Small intestine (tissue), 7 donors: ENCODE results near the gene MILR1. TPM values are rescaled to one million over a fixed set of nuclear protein-coding genes. Genes with fewer than 3 reads are reported as not detected.
"Not testable (repeated sequence)": the region's sequence is repeated elsewhere in the genome, so short reads cannot be mapped to it uniquely, and the experiment has no call there.

Source experiments
- DNase-seq, 2 donors: peaks; one replicate each; pipeline versions ENCODE4 v3.0.0 to v3.0.0-alpha.2; 2013
- FAIRE-seq: peaks from 2 replicates; lab custom pipeline; 2012; peaks lifted over from hg19 to GRCh38; lab: Jason Lieb, UNC
- H3K27ac ChIP-seq, 3 donors: one replicate each; pipeline ENCODE4 v1.5.1; 2013; ENCODE audit warnings: low read length in 2 of 3, mild to moderate bottlenecking in 2 of 3, control low read depth in 1 of 3, inconsistent platforms in 1 of 3, low read depth in 1 of 3, moderate library complexity in 1 of 3
- H3K27me3 ChIP-seq, 3 donors: one replicate each; pipeline ENCODE4 v1.6.1; 2013; ENCODE audit warnings: low read length in 3 of 3, inconsistent platforms in 1 of 3; ENCODE audit not compliant: control insufficient read depth in 3 of 3, insufficient read depth in 3 of 3
- H3K36me3 ChIP-seq, 3 donors: one replicate each; pipeline ENCODE4 v1.6.1; 2013; ENCODE audit warnings: low read length in 3 of 3, inconsistent platforms in 1 of 3, low read depth in 1 of 3, mild to moderate bottlenecking in 1 of 3, moderate library complexity in 1 of 3; ENCODE audit not compliant: control insufficient read depth in 3 of 3, insufficient read depth in 2 of 3
- H3K4me1 ChIP-seq, 3 donors: one replicate each; pipeline ENCODE4 v1.6.1; 2013; ENCODE audit warnings: low read length in 2 of 3, inconsistent platforms in 1 of 3, low read depth in 1 of 3, mild to moderate bottlenecking in 1 of 3, moderate library complexity in 1 of 3; ENCODE audit not compliant: control insufficient read depth in 3 of 3, insufficient read depth in 2 of 3
- H3K4me3 ChIP-seq, 3 donors: one replicate each; pipeline ENCODE4 v1.5.1; 2013; ENCODE audit warnings: low read length in 3 of 3, control low read depth in 1 of 3, inconsistent platforms in 1 of 3, low read depth in 1 of 3, mild to moderate bottlenecking in 1 of 3, moderate library complexity in 1 of 3
- H3K9me3 ChIP-seq, 2 donors: one replicate each; pipeline ENCODE4 v1.6.1; 2013; ENCODE audit warnings: low read depth in 1 of 2, low read length in 1 of 2; ENCODE audit not compliant: control insufficient read depth in 2 of 2, insufficient read depth in 1 of 2
- WGBS, 3 donors: extraction: QIAGEN DNeasy Blood & Tissue Kit; methylation state at CpG; one replicate each; pipeline ENCODE4 v1.1.7; 2013; 5-methylcytosine and 5-hydroxymethylcytosine counted together
- polyA plus RNA-seq, 4 donors: library from polyadenylated mRNA; stranded (reverse) in 3 of 4; unstranded in 1 of 4; fragments of 200-250 nt in 3 of 4; fragments of 120-200 nt in 1 of 4; gene quantifications; one replicate each; pipeline versions ENCODE4 v1.2.1 to v1.2.3, GENCODE V29; 2013
- donor health status: healthy with polysubstance abuse.
- donor health status: control.
- donor health status: control.
- donor health status: Bipolar disorder and iron deficiency.
- donor health status: healthy.

MILR1 gene
- polyA plus RNA-seq, 4 donors, result 2.0 to 5.4 (median 4.2) TPM

DNA sequence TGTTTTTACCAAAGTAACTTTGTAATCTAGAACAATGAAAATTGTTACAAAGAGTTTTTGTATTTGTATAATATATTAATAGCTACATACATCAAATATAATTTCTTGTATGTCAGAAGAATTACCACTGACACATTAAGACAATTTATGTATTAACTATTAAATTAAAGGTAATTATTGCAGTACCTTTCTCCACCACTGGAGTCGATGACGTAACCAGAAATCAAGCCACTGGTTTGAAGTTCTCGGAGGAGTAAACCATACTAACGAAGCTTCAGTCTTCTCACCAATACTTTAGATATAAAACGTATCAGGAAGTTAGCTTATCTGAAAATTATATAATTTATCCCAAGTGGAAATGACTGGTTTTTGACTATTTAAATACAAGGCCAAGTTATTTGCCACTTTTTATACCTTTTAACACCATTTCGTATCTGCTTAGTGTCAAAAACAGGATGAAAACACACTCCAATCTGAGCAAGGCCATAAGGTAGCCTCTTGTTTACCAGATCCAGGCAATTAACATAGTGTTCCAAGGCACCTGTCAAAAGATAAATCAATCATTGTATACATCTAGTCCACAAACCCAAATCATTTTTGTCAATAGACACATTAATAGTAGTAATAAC lies 43.7 kb downstream of the MILR1 start:
- no peaks in the 10 kb centered on the region for H3K27me3 ChIP-seq
- H3K9me3 ChIP-seq, result no peaks in the 10 kb centered on the region
- H3K4me3 ChIP-seq, result no peak overlapping the region
- FAIRE-seq, result no peak
- peaks cover 0 to 27% (median 2%) of the 10 kb centered on the region in 3 donors for H3K36me3 ChIP-seq
- H3K27ac ChIP-seq, result no peak overlapping the region
- WGBS, 3 donors, result 68 to 80% (median 72%) methylated on average over 6 of the region's 6 CpGs
- peaks cover 0 to 10% (median 4%) of the 10 kb centered on the region in 3 donors for H3K4me1 ChIP-seq
- DNase-seq, result peak in 1 of 2 donors; percentile 42

DNA sequence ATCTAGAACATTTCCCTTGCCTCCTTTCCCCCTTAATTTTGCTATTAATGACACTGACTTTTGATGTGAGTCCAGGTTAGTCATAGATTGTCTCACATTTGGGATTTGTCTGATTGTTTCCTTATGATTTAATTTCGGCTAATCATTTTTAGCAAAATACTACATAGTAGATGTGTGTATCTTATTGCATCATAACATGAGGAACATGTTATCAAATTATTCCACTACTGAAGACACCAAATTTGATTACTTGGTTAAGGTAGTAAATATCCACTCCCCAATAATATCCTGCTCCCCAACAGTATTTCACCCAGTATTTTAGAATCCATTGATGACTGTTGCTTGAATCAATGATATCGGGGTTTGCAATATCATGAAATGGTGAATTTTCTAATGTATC lies 45.2 kb downstream of the MILR1 start:
- Histone ChIP-seq H3K36me3 (peaks cover 2 to 23% (median 4%) of the 10 kb centered on the region in 3 donors), H3K9me3 (no peaks in the 10 kb centered on the region), H3K27ac (no peak overlapping the region), H3K27me3 (no peaks in the 10 kb centered on the region), H3K4me1 (peaks cover 0 to 16% (median 5%) of the 10 kb centered on the region in 3 donors), H3K4me3 (no peak overlapping the region)
- FAIRE-seq (no peak), DNase-seq (no peak)
- WGBS, 3 donors, result 91 to 96% (median 95%) methylated on average over 2 of the region's 2 CpGs

DNA sequence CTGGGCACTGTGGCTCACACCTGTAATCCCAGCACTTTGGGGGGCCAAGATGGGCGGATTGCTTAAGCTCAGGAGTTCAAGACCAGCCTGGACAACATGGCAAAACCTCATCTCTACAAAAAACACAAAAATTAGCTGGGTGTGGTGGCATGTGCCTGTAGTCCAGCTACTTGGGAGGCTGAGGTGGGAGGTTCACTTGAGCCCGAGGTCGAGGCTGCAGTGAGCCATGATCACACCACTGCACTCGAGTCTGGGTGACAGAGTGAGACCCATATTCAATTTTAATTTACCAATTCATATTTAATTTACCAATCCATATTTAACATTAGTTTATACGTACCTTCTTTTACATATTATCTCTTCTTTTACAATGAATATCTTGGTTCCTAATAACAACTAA lies 46.4 kb downstream of the MILR1 start:
- not testable (repeated sequence) for FAIRE-seq, H3K27me3 ChIP-seq, DNase-seq, H3K4me3 ChIP-seq, H3K27ac ChIP-seq, H3K9me3 ChIP-seq
- 87 to 95% (median 91%) methylated on average over 5 of the region's 5 CpGs for WGBS, 3 donors
- Histone ChIP-seq H3K36me3 (peaks cover 2 to 18% (median 7%) of the 10 kb centered on the region in 3 donors), H3K4me1 (peaks cover 0 to 16% (median 5%) of the 10 kb centered on the region in 3 donors)

DNA sequence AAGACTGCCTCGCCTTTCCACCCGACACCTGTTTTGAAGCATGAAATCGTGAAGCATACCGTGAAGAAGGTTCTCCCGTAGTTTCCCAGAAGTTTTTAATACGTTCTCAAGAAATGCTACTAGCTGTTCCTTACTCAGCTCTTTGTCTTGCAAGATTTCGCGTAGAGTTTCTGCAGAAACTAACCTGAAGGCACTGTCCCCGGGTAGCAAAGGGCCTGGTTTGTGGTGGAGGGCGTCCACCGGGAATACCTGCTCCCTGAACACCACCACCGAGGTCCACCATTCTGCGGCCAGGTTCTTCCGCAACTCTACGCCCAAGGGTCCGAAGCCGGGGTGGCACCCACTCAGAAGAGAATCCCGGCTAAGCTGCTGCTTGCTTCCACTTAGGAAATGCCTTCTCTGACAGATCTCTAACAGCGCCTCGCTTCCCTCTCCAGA lies 47.5 kb downstream of the MILR1 start:
- Histone ChIP-seq H3K27ac (peak overlapping the region; percentile 55 to 91 (median 88)), H3K27me3 (no peaks in the 10 kb centered on the region), H3K36me3 (peaks cover 10 to 17% (median 16%) of the 10 kb centered on the region in 3 donors), H3K9me3 (no peaks in the 10 kb centered on the region), H3K4me3 (peak overlapping the region; percentile 50 to 80 (median 59)), H3K4me1 (peaks cover 0 to 16% (median 5%) of the 10 kb centered on the region in 3 donors)
- 1% methylated on average over 20 of the region's 20 CpGs for WGBS, 3 donors
- FAIRE-seq (no peak), DNase-seq (no peak)

DNA sequence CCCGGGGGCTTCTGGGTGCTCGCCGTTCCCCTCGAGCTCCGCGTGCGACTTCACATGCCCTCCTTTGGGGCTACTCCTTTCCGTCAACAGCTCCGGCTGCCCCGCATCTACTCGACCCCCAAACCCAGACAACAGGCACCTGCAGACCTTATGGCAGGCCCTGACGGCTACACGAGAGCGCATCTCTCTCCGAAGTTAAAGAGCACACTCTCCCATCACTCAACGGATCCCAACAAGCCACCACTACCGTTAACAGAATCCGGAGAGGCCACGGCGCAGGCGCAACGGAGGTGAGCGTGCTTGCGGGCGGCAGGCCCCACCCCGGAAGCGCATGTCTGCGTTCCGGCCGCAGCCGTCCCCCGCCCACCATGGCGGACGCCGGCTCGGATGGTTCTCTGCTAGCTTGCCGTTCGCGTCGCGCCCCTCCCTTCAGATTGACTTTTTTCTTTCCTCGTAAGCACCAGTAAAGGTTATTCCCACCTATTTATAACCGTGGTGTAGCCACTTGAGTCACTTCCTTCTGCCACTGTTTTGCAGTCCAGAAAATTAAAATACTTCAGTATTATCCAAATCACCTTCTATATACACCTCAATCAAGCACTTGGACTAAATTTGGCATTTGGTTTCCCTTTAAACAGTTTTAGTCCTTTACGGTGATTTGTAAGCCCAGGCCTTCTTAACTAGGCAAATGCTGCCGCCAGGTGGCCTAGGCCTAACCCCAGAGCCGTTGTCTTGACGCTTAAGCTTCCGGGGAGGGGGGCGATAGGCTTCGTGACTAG lies 48.1 kb downstream of the MILR1 start, which contains the start of gene POLG2:
Gene POLG2, minus strand, starts transcription at position 269 of the 779 bp plus-strand sequence. Its CDS starts 86 bp downstream, at position 183.
- 1% methylated on average over 47 to 50 of the region's 50 CpGs for WGBS, 3 donors
- Histone ChIP-seq H3K27me3 (no peaks in the 10 kb centered on the region), H3K27ac (peak within 1 kb of the TSS; percentile 81 to 91 (median 88)), H3K4me3 (peak within 1 kb of the TSS; percentile 50 to 80 (median 59)), H3K36me3 (peaks cover 14 to 23% (median 16%) of the 10 kb centered on the region in 3 donors), H3K4me1 (peaks cover 0 to 16% (median 5%) of the 10 kb centered on the region in 3 donors), H3K9me3 (no peaks in the 10 kb centered on the region)
- peak; percentile 93 to 95 for DNase-seq
- FAIRE-seq, result no peak

DNA sequence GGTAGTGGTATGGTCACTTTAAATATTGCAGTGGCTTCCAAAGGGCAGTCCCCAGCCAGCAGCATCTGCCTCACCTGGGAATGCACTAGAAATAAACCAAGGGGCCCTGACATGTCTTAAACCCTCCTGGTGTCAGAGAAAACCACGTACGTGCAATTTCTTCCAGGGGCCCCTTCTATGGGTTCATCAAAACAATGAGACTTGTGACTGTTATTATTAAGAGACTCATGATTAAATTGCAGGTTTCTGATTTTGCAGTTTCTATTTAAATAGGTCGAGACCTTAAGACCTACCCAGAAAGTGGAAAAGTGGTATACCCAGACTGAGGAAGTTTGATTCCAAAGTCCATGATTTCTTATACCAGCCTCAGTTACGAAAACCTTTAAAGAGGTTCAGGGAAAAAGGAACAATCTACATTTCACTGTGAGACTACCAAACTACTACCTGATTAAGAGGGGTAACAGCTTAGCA lies 48.7 kb downstream of the MILR1 start:
- Histone ChIP-seq H3K36me3 (peaks cover 16 to 28% (median 17%) of the 10 kb centered on the region in 3 donors), H3K27me3 (no peaks in the 10 kb centered on the region), H3K4me3 (peak overlapping the region in 2 of 3 donors; percentile 59 to 80), H3K4me1 (peaks cover 0 to 16% (median 5%) of the 10 kb centered on the region in 3 donors), H3K27ac (peak overlapping the region; percentile 81 to 91 (median 88)), H3K9me3 (no peaks in the 10 kb centered on the region)
- no peak for FAIRE-seq
- peak in 1 of 2 donors; percentile 33 for DNase-seq
- 16 to 28% (median 25%) methylated on average over 4 of the region's 4 CpGs for WGBS, 3 donors

DNA sequence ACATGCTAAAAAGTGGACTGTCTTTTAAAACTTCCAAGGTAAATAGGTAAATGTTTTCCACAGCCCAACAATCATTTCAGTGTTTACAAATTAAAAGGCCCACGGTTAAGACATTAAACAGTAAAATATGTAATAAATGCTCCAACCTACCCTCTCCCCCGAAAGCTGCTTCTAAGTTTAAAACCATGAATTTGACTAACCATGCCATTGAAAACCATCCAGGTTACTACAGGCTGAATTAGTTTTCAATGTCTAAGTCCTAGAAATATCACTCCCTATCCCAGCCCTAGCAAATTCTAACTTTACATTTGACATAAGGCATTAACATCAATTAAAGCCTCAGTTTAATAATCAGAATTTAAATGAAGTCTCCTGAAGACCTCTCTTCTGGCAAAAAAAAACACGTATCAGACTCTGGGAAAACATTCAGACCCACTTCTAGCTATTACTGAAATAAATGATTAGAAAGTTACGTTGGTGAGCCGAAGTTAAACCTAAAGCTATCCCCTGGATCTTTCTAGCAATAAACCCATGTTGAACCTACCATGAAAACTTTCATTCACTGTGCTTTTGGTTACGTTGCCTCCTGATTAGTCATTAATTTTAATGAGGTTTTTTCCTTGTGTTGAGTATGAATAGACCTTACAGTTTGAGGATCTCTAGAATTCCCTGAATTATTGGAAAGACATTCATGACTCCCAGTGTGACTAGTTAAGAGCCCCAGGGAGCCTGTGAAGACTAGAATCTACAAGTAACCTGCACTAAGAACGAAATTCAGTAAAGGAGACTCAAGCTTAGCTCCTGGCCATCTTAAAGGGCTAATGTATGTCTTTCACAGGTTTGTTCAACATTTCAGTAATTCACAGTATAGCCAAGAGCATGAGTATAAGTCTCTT lies 49.6 kb downstream of the MILR1 start:
- Histone ChIP-seq H3K36me3 (peaks cover 15 to 36% (median 23%) of the 10 kb centered on the region in 3 donors), H3K27ac (peak overlapping the region; percentile 11 to 88 (median 34)), H3K4me3 (no peak overlapping the region), H3K27me3 (no peaks in the 10 kb centered on the region), H3K9me3 (no peaks in the 10 kb centered on the region), H3K4me1 (peaks cover 0 to 19% (median 10%) of the 10 kb centered on the region in 3 donors)
- DNase-seq (no peak), FAIRE-seq (no peak)
- WGBS, 3 donors, result 62 to 67% (median 63%) methylated on average over 7 of the region's 7 CpGs
